Panc1 (cell line): Measurements from ENCODE around the gene ETV5.

Experiments used
- POLR2AphosphoS5 ChIP-seq: IDR thresholded peaks from 2 replicates; pipeline ENCODE4 v1.6.1; 2012; ENCODE audit warnings: mild to moderate bottlenecking, low read depth, low read length, moderate library complexity
- TF ChIP-seq, protein P1 (sequence below): fragments of 450-650 bp; IDR thresholded peaks from 2 replicates; pipeline ENCODE4 v1.5.1; 2017; ENCODE audit warnings: mild to moderate bottlenecking

DNA sequence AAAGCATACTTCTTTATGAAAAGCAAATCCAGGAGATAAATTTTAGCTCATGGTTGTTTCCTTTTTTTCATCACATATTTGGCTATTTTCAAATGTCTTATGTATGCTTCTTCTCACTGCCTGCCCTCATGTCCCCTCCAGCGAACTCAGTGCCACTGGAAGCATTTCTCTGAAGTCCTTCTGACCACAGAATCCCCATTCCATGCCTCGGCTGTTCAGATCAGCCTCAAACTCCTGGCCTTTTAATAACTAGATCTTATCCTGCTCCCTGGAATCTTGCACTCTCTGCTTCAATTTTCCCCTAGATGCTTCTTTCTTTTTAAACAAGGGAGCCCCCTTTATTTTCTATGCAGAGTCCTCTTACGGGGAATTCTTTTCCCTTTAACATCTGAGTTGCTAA is 10.1 kb downstream of the ETV5 start:
- TF ChIP-seq, protein P1, sequence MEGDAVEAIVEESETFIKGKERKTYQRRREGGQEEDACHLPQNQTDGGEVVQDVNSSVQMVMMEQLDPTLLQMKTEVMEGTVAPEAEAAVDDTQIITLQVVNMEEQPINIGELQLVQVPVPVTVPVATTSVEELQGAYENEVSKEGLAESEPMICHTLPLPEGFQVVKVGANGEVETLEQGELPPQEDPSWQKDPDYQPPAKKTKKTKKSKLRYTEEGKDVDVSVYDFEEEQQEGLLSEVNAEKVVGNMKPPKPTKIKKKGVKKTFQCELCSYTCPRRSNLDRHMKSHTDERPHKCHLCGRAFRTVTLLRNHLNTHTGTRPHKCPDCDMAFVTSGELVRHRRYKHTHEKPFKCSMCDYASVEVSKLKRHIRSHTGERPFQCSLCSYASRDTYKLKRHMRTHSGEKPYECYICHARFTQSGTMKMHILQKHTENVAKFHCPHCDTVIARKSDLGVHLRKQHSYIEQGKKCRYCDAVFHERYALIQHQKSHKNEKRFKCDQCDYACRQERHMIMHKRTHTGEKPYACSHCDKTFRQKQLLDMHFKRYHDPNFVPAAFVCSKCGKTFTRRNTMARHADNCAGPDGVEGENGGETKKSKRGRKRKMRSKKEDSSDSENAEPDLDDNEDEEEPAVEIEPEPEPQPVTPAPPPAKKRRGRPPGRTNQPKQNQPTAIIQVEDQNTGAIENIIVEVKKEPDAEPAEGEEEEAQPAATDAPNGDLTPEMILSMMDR, result no peak
- no peak for TF ChIP-seq POLR2AphosphoS5
